ENCODE measurements around the gene AIMP1. TPM values are rescaled to one million over a fixed set of nuclear protein-coding genes. Genes with fewer than 3 reads are reported as not detected.

AIMP1 gene
- total RNA-seq, 1 experiment from 2014 or later, result 45.8 TPM

- Histone ChIP-seq H3K27me3 (ENCODE audit: control insufficient read depth, insufficient read depth, low read length) (no peaks in the 10 kb centered on the region), H3K9me3 (ENCODE audit: control insufficient read depth, insufficient read depth, low read depth, low read length) (no peaks in the 10 kb centered on the region), H3K4me3 (ENCODE audit: low read depth in 2 of 2, low read length in 2 of 2) (no peak overlapping the region), H3K27ac (ENCODE audit: low read length) (no peak overlapping the region), H3K36me3 (ENCODE audit: control insufficient read depth, insufficient read depth, low read length) (peaks cover 4% of the 10 kb centered on the region; the same call in 1 of the 2 replicates), H3K4me1 (ENCODE audit: control insufficient read depth, insufficient read depth, low read length) (no peaks in the 10 kb centered on the region)
- DNase-seq (ENCODE audit: low read depth, low spot score), result no peak
- TF ChIP-seq, protein P1, sequence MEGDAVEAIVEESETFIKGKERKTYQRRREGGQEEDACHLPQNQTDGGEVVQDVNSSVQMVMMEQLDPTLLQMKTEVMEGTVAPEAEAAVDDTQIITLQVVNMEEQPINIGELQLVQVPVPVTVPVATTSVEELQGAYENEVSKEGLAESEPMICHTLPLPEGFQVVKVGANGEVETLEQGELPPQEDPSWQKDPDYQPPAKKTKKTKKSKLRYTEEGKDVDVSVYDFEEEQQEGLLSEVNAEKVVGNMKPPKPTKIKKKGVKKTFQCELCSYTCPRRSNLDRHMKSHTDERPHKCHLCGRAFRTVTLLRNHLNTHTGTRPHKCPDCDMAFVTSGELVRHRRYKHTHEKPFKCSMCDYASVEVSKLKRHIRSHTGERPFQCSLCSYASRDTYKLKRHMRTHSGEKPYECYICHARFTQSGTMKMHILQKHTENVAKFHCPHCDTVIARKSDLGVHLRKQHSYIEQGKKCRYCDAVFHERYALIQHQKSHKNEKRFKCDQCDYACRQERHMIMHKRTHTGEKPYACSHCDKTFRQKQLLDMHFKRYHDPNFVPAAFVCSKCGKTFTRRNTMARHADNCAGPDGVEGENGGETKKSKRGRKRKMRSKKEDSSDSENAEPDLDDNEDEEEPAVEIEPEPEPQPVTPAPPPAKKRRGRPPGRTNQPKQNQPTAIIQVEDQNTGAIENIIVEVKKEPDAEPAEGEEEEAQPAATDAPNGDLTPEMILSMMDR (IDR thresholded peaks at IDR 0.05), result no peak
- TF ChIP-seq POLR2AphosphoS5 (IDR thresholded peaks at IDR 0.05; ENCODE audit: low read depth, low read length) (no peak), TCF7L2 (IDR thresholded peaks at IDR 0.05; ENCODE audit: low read depth, low read length) (no peak), REST (IDR thresholded peaks at IDR 0.05; ENCODE audit: insufficient read depth in 1 of 2, low read depth in 2 of 2, low read length in 1 of 2) (no peak), SIN3A (IDR thresholded peaks at IDR 0.05; ENCODE audit: borderline replicate concordance, insufficient read depth, low read depth, low read length) (no peak)
- BruUV-seq (replicated peaks), result no TSS peak
- ChIA-PET POLR2A (no interaction called here), CTCF (no interaction called here)
- in situ Hi-C loops (cut with HindIII; ENCODE audit: low pct_unique_long_range_greater_than_20kb, low sequenced_read_pairs) (no loop called here), intact Hi-C loops (cut with micrococcal nuclease; ENCODE audit: unreplicated experiment) (no loop called here)
- ATAC-seq, result no peak
Measured at GRCh38 chr4:106337916-106338315, 21.6 kb downstream of the AIMP1 start.

DNA sequence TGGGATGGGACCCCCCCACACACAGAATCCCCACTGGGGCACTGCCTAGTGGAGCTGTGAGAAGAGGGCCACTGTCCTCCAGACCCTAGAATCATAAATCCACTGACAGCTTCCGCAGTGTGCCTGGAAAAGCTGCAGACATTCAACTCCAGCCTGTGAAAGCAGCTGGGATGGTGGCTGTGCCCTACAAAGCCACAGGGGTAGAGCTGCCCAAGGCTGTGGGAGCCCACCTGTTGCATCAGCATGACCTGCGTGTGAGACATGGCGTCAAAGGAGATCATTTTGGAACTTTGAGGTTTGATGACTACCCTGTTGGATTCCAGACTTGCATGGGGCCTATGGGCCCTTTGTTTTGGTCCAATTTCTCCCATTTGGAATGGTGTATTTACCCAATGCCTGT, 22.3 kb downstream of the AIMP1 start:
- Histone ChIP-seq H3K36me3 (ENCODE audit: control insufficient read depth, insufficient read depth, low read length) (no peaks in the 10 kb centered on the region; the same call in 1 of the 2 replicates), H3K27me3 (ENCODE audit: control insufficient read depth, insufficient read depth, low read length) (no peaks in the 10 kb centered on the region), H3K4me1 (ENCODE audit: control insufficient read depth, insufficient read depth, low read length) (no peaks in the 10 kb centered on the region), H3K4me3 (ENCODE audit: low read depth in 2 of 2, low read length in 2 of 2) (no peak overlapping the region), H3K27ac (ENCODE audit: low read length) (no peak overlapping the region), H3K9me3 (ENCODE audit: control insufficient read depth, insufficient read depth, low read depth, low read length) (no peaks in the 10 kb centered on the region)
- ATAC-seq (no peak), DNase-seq (ENCODE audit: low read depth, low spot score) (no peak)
- ChIA-PET CTCF (no interaction called here), POLR2A (no interaction called here)
- no TSS peak for BruUV-seq (replicated peaks)
- in situ Hi-C loops (cut with HindIII; ENCODE audit: low pct_unique_long_range_greater_than_20kb, low sequenced_read_pairs), result no loop called here
- no peak for TF ChIP-seq TCF7L2 (IDR thresholded peaks at IDR 0.05; ENCODE audit: low read depth, low read length)
- no peak for TF ChIP-seq SIN3A (IDR thresholded peaks at IDR 0.05; ENCODE audit: borderline replicate concordance, insufficient read depth, low read depth, low read length)
- TF ChIP-seq REST (IDR thresholded peaks at IDR 0.05; ENCODE audit: insufficient read depth in 1 of 2, low read depth in 2 of 2, low read length in 1 of 2), result no peak
- TF ChIP-seq POLR2AphosphoS5 (IDR thresholded peaks at IDR 0.05; ENCODE audit: low read depth, low read length), result no peak
- TF ChIP-seq, protein P1 (IDR thresholded peaks at IDR 0.05), result no peak
- intact Hi-C loops (cut with micrococcal nuclease; ENCODE audit: unreplicated experiment), result no loop called here
